ENCODE measurements around the gene NLGN2.

The NLGN2 gene

GRCh38 chr17:7467498-7467897 is 59.9 kb downstream of the NLGN2 start:
- DNase-seq: no peak

GRCh38 chr17:7468290-7468689 is 60.6 kb downstream of the NLGN2 start:
- no peak for DNase-seq

GRCh38 chr17:7468804-7469389 is 61.3 kb downstream of the NLGN2 start:
- DNase-seq: no peak

All from activated CD4-positive, alpha-beta T cell treated with anti-CD3 and anti-CD28 coated beads, Interleukin-10, Interleukin-2, amounts not matched to agents 100 ng/mL and 50 ng/mL, durations not matched to agents 16 hours and 8 hours (primary cell).